GM20431 (cell line): Measurements from ENCODE around the gene CDY1.
"Not testable (repeated sequence)": the region's sequence is repeated elsewhere in the genome, so short reads cannot be mapped to it uniquely, and the experiment has no call there.

Experiments
- in situ Hi-C: fragments of 300-500 bp; cut with MseI, MboI; formaldehyde crosslinking; loops from one replicate; pipeline ENCODE4 v1.15.0; 2020; ENCODE audit warnings: low sequenced_read_pairs; ENCODE audit not compliant: unreplicated experiment

Gene CDY1

DNA sequence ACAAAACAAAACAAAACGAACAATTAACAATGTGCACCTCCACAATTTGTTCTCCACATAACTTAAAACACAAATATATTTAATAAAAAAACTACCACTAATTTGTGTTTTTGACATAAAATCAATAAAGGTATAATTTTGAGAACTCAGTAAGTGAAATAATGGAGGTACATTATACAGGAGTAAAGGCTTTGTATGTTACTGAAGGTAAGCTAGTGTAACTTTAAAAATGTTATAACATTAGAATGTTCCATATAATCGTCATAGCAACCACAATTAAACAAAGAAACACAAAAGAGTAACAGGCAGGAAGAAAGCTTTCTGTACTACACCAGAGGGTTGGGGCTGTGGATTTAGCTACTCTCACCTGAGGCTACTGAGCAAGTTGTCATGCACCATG lies at the start of gene CDY1:
Gene CDY1, plus strand, starts transcription at position 301 of the 400 bp plus-strand sequence. CDS start 326 bp downstream, outside the sequence.
- in situ Hi-C loops: not testable (repeated sequence)

DNA sequence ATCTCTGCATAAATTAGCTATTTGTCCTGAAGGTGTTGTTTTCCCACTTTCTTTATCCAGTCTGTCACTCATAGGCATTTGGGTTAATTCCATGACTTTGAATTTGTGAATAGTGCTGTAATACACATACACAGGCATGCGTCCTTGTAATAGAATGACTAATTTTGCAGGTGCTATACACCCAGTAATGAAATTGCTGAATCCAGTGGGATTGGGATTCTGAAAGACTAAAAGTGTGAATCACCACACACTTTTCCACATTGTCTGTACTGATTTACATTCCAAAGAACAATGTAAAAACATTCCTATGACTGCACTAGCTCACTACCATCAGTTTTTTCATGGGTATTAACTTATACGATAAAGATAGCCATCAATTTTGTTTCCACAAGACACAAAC lies 28.6 kb upstream of the CDY1 start:
- in situ Hi-C loops: not testable (repeated sequence)

- in situ Hi-C loops: not testable (repeated sequence)
These were observed 1.7 kb upstream of the CDY1 start for GRCh38 chrY:25620209-25620608.

DNA sequence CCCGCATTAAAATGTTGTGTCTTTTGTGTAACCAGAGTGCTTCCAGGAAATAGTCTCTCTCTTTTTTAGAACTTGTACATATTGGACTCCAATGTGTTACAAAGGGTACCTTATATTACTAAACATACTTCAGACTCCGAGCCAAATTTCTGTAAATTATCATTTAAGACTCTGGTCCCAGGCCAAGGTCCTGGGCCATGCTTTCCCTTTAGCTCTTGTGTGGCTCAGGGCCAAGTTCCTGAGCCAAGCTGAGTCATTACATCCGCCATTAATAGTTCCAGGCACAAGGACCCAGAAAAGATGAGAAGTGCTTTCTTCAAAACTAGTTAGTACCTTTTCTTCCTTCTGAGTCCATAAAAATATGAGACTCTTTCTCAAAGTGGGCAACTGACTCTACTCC lies 4.6 kb downstream of the CDY1 start:
- in situ Hi-C loops: not testable (repeated sequence)

- in situ Hi-C loops: not testable (repeated sequence)
These were observed 8.6 kb downstream of the CDY1 start for GRCh38 chrY:25630383-25631112.

DNA sequence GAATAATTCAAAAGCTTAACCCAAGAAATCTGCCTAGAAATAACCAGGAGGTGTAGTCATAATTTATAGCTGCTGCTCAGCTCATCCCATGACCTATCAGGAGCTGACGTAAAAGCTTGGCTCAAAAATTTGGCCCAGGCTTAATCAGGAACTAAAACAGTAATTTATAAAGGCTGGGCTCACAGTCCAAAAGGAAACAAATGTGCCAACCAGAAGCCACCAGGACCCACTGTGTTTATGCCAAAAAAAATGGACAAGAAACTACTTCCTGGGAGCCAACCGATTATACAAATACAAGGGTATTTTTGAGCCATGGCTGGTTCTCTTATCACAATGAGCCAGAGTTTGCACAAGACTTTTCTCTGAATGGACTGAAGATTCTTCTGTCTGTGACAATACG lies 17.9 kb downstream of the CDY1 start:
- in situ Hi-C loops: not testable (repeated sequence)

GRCh38 chrY:25643024-25643915 lies 21.4 kb downstream of the CDY1 start:
- in situ Hi-C loops: not testable (repeated sequence)
